Activated CD4-positive, alpha-beta T cell treated with anti-CD3 and anti-CD28 coated beads, Interleukin-10, Interleukin-2, amounts not matched to agents 100 ng/mL and 50 ng/mL, durations not matched to agents 16 hours and 8 hours (primary cell): ENCODE results near the gene ZNF597.
A peak's percentile ranks its signal among the peaks of the same experiment; 100 is the strongest.

ENCODE experiments used
- DNase-seq: peaks from one replicate; pipeline ENCODE4 v3.0.0-alpha.2; 2020

ZNF597 gene, protein sequence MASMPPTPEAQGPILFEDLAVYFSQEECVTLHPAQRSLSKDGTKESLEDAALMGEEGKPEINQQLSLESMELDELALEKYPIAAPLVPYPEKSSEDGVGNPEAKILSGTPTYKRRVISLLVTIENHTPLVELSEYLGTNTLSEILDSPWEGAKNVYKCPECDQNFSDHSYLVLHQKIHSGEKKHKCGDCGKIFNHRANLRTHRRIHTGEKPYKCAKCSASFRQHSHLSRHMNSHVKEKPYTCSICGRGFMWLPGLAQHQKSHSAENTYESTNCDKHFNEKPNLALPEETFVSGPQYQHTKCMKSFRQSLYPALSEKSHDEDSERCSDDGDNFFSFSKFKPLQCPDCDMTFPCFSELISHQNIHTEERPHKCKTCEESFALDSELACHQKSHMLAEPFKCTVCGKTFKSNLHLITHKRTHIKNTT

DNA sequence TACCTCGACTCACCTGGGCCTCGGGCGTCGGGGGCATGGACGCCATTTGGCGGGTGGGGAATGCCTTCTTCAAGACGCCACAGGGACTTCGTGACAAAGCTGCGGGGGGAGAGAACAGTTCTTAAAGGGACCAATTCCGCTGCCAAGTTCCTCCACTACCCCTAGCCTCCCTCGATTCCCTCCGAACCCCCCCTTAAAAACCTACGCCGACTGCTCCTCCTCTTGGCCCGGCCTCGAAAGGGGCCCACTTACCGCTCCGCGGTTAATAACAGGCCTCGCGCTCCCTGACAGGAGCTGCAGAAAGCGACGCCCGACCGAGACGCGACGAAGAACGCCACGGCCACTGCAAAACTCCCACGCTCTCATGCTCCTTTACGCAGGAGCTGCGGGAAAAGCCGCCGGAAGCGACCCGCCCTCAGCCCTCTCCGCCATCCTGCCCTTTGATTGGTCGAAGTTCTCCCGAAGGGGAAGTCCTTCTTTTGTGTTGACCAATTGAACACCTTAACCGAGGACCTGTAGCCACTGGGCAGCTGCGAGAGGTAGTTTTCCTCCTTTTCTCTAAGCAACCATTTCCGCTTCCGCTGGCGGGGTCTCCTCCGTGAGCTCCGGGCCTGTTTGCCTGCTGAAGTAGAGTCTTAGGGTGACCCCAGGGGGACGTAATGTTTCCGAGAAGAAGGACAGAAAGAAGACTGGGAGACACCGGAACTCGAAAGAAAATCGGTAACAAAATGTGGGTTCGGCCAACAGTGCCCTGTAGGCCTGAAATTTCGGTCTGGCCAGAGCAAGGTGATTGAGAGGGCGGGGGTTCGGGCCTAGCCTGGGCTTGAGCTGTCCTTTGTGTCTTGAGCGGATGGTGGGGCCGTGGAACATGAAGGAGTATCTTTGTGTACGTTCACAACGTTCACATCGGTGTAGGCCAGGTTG is at the start of gene ZNF597, which contains the start of gene NAA60:
Gene ZNF597, minus strand, starts transcription at position 397 of the 924 bp plus-strand sequence. Its CDS starts 351 bp downstream, at position 46.
Gene NAA60, plus strand, starts transcription at position 573 of the 924 bp plus-strand sequence. CDS start 32,548 bp downstream, outside the sequence.
- peak; percentile 94 for DNase-seq

DNA sequence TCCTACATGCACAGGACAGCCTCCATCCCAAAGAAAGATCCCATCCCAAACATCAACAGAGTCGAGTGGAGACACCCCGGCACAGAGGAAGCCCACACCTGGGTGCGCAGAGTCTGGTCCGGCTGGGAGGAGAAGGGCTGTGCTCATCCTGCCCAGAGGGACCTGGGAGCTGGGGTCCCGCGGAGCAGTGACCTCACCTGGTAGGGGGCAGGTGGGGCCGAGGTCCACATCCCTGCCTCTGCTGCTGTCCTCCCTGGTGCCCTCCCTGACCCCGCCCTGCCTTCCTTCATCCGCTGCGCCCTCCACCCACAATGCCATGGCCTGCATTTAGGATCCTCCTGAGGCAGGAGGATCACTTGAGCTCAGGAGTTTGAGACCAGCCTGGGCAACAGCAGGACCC is 49.1 kb upstream of the ZNF597 start:
- DNase-seq: no peak

DNA sequence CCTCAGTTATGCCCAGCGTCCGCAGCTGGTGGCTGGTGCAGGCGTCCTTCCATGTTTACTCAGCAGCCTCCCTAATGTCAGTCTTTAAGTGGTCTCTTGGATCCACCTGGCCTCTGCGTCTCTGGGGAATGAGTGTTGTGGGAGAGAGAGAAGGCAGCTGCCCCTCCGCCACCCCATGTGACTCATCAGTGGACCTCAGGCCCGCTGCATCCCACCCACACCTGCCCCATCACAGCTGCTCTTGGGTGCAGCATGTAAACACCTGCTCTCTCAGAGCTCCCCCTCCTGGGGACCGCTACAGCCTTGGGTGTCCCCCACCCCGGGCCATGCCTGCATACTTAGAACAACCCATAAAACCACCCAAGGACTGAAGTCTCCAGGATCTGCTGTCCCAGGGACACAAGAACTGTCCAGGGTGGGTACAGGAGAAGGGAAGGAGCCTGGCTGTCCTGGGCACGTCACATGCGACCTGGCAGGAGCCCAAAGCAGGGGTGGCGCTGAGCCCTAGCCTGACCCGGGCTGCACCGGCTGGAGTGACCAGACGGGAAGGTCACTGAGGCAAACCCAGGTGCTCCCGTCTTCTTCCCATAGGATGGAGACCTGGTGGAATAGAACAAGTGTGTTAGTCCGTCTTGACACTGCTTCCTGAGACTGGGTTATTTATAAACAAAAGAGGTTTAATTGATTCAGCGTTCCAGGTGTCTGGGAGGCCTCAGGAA is 47.8 kb upstream of the ZNF597 start:
- DNase-seq: no peak

DNA sequence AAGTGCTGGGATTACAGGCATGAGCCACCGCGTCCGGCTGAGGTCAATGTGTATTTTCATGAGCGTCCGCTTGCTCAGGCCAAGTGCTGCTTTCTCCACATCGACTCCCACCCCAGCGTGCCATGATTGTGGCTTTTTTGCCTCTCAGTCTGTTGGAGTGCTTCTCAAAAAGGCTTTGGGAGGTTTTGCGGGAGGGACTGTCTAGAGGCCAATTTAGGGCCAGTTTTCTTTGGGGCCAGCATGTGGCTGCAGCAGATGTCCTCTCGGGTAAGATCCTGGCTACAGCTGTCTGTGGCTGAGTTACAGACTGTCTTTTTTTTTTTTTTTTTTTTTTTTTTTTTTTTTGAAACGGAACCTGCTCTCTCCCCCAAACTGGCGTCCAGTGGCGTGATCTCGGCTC is 45.5 kb upstream of the ZNF597 start:
- no peak for DNase-seq

DNA sequence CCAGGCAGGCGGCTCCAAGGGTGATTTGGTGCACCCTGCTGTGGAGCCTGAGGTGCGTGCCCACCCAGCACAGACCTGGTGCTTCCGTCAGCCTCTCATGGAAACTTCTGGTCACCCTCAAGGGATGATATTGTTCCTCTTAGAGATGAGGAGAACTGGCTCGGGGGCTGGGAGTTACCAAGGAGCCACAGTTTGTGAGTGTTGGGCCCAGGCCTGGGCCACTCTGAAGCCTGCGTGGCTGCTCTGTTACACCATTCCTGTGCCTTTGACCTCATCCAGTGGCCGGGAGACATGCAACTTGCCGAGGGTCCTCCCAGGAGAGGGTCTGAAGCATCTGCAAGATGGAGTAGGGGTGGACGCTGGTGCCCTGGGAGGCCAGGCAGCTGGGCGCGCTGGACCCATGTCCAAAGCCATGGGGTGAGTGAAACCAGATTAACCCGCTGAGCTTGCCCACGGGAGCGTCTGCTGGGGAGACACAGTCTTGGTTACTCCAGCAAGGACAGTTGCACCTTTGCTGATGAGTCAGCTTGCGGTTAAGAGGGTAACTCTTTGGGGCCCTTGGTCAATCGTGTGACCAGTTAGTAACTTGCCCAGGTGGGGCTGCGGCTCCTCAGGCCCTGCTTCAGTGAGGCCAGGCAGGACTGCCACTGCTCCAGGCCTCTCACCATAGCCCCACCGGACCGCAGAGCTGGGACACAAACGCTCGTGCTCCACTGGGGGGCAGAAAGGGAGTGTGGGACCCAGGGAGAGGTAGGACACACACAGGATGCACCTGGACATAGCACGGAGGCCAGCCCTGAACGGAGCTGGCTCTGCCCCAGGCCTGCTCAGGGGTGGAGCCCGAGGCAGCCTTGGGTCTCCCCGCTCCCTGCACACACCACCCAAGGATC is 44.5 kb upstream of the ZNF597 start:
- DNase-seq: no peak

DNA sequence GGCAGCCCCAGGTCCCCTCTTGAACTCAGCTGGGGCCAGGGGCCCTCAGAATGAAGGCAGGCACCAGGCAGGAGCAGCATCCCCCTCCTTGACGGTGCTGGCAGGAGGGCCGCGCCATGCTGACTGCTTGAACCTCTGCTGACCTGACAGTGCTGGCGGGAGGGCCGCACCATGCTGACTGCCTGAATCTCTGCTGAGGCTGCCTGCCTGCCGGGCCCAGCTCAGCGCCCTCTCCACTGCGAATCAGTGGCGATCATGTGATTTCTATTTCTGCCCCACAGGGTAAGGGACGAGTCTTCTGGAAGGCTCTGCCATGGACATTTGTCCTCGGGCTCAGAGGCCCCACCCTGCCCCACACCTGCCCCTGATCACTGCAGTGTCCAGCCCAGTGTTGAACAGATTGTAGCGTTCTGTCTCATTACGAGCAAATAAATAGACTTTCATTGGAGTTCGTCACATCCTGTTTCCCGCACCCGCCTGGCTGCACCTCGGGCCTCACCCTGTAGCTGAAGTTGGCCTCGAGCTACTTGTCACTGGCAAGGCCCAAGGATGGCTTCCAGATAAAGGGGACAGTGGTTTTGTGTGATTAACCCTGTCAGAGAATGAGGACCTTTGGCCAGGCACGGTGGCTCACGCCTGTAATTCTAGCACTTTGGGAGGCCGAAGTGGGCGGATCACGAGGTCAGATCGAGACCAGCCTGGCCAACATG is 43.4 kb upstream of the ZNF597 start:
- DNase-seq: no peak

DNA sequence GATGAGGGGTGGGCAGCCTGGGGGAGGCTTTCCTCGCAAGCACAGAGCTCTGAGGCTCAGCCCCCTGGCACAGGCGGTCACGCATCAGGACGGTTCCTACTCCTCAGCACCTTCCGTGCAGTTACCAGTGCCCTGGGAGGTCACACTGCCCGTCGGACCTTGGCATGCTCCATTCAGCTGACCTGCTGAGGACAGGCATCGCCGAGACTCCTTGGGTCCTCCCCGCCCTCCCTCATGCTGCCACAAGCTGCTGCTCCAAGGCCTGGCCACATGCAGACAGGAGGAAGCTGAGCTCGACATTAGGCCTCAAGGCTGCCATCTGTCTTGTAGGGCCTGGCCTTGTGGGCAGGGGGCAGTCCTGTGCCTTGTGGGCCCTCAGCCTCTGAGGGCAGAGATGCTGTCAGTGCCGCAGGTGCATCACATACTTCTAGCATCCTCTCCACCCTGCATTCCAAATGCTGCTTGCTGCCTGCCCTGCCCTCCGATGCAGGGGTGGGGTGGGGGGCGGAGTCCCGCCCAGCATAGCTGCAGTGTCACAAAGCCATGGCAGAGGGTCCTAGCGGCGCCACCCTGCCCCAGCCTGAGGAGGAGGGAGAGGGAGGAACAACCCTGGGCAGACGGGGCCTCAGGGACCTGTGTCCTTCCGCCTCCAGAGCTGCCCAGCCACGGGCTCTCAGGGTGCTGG is 42.7 kb upstream of the ZNF597 start:
- DNase-seq: no peak

DNA sequence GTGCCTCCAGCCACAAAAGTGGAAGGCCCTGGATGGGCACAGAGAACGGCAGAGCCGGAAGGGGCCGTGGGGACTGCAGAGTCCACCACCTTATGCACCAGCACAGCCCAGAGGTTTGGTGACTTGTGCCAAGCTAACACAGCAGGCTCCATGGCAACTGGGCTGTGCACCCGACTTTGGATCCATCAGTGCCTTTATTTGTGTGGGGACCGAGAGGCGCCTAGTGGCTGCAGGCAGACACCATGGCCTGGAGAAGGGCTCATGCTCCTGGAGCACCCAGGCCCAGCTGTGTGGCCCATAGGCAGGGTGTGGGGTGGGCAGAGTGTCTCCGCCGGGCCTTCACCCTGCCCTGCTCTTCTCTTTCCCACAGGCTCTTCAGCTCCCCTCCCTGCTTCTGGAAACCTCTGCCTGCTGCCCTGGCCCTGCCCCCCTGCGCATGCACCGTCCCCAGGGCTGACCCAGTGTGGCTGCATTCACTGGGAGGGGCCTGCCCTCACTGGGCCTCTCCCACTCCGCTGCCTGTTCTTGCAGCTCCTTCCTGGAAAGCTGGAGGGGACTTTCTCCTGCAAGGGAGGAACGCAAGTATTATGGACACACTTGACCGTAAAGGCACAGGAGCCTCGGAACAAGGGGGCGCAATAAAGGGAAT is 41.9 kb upstream of the ZNF597 start:
- no peak for DNase-seq

DNA sequence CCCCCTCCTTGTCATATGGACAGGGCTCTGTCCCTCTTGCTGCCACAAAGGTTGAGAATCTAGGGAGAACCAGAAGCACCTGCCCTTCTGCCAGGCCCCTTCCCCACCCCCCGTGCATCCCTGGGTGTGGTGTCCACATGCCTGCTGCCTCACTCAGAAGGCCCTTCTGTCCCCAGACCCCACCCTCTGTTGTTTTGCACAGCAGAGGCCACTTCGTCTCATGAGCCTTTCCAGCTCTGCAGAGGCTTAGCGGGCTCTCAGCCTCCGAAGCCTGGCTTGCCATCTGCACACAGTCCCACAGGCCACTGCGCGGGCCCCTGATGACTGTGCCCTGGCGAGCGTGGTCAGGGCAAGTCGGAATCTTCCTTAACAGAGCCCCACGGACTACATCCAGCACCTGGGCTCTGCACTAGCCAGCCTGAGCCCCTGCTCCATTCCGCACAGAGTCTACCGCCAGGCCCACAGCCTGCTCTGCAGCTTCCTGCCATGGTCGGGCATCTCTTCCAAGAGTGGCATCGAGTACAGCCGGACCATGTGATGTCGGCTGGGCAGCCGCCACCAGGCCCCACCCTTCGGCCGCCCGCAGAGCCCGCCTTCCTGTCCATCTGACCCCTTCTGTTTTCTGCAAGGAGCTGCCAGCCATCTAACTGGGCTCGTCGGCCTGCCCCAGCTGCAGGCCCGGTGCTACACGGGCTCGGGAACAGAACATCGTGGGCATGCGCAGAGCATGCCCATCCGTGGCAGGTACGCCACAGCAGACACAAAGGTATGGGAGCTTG is 41.2 kb upstream of the ZNF597 start:
- no peak for DNase-seq

DNA sequence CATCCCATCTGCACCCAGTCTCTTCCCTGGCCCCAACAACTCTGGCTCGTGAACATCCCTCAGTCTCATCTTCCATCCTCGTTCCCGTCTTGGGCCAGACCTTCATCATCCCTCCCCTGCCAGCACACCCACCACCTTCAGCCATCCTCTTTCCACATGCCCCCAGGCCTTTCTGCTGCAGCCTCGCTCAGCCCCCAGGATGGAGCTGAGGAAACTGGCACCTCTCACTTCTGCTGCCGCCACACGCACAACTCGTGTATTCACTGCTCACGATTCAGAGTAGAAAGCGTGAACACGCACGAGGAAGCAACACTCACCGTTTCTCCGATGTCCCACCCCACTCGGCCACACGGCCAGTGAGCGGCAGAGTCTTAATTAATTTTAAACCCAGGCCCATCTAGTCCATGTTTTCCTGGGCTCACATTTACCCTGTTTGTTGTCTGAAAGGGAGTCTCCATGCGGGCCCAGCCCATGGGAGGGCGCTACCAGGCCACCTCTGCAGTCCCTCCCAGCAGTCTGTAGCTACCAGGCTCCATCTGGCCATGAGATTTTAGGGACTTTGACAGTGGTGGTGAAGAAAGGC is 39.4 kb upstream of the ZNF597 start:
- DNase-seq: no peak

DNA sequence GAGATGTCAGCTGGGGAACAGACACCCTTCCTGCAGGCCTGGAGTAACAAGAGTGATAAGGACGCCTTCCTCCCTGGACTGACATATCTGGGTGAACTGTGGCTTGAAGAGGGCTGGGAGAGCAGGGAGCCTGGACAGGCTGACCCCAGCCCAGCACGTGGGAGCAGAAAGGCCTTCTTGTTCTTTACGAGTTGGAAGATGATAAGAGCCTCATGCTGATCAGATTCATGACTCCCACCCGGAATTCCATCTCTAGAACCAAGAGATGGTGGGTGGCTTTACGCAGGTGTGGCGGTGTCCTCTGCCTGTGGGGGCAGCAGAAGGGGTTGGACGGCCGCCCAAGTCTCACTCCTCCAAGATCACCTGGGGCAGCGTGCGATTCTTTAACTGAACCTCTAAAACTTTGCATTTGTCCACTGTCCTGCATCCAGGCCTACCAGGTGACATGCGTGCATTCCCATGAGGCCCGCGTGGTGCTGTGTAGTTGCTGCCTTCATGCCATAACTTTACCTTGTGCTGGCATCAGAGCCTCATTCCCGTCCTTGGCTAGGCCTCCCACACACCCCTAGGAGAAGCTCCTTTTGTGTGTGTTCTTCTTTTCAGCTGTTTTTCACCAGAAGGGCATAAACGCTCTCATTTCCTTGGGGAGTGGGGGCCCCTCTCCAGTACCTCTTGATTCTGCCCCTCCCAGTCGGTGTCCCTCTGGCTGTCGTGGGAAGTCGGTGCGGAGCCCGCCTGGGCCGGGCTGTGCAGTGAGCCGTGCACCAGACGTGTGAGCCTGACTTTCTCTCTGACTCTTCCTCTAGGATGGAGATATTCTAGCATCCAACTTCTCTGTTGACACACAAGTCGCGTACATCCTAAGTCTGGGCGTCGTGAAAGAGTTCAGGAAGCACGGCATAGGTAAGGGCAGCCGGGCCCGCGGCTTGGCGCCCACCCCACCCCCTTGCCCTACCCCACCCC is 38.7 kb upstream of the ZNF597 start:
- no peak for DNase-seq

DNA sequence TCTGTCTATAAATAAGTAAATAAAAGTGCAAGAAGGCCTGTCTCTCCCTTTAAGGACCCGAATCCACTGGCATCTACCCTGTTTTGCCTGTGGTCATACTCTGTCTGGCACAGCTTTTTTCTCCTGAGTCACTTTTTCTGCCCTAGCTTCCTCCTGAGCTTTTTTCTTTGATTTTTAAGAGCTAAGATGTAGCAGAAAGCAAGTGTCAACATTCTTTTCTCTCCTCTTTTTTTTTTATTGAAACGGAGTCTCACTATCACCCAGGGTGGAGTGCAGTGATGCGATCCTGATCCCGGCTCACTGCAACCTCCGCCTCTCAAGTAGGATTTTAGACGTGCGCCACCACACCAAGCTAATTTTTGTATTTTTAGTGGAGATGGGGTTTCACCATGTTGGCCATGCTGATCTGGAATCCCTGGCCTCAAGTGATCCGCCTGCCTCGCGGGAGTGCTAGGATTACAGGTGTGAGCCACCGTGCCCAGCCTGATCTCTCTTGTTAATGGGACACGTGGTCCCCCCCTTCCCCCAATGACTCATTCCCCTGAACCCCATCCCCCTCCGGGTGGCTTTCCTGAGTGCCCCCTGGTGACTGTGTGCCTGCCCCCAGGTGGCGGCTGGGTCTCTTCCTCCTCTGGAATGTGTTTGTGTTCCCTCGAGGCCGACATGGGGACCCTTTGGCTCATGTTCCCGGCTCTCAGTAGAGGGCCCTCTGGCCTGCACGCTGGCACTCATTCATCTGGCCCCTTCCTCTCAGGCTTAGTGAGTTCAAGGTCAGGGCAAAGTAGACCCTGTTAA is 37.8 kb upstream of the ZNF597 start:
- DNase-seq: no peak

DNA sequence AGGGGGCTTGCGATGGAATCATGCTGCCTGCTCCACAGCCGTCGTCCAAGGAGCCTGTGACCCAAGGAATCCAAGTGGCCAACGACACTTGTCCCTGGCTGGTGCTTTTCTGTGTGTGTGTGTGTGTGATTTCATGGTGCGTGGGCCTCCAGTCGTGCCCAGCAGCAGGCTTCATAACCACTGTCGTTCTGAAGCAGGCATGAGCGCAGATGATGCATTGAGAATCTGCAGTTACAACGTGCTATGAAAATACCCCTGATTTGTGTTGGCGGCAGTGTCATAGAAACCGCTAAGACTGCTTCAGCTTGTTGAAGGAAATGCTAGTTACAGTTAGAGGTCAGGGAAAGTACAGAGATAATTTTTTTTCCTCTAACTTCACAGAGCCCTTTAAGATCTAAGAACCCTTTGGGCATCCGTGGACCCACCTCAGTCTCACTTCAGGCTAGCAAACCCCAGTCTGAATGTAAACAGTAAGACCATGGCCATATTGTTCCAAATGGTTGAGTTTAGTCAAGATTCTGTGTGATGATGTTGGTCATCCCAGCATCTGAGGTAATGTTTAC is 36.4 kb upstream of the ZNF597 start:
- DNase-seq: no peak

DNA sequence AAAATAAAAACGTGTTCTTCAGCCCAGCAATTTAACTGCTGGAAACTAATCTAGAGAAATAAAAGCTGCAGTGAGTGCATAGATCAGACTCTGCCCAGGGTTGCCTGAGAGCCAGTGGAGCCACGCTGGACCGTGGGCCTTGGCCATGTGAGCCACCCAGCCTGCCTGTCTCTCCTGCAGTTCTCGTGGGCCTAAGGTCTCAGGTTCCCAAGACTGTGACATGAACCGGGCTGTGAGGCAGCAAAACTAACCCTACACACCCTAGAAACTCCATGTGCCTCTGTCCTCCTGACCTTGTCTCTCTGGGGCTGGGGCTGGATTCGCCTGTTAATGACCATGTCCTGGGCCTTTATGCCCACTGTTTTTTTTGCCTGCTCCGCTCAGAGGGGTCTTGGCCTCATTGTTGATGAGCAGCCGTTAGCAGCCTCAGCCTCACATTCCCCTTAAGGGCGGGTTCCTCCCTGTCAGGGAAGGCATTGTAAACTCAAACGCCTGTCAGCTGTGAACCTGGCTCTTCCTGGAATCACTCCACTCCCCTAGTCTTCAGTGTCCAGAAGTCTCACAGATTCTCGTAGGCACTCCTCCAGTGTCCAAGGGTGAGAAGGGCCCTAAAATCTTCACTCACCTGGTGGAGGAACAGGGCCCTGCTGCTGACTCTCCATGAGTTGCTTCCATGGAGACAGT is 35.1 kb upstream of the ZNF597 start:
- DNase-seq: no peak

DNA sequence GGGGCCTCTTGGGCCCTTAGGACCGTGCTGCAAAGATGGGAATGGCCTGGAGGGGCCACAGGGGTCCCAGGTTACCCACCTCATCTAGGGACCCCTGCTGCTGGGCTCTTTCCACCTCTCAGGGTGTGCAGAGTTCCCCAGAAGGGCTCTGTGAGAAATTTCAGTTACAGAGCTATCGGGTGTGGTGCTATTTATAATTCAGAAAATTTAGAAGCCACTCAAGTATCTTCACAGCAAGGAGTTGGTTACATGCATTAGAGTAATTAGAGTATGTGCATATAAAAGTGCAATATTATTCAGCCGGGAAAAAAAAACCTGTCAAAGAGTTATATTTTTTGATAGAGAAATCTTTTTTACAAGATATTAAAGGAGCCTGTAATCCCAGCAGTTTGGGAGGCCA is 33.1 kb upstream of the ZNF597 start:
- DNase-seq: no peak
